ENCODE results near the gene DACH1.
"Not testable (repeated sequence)": the region's sequence is repeated elsewhere in the genome, so short reads cannot be mapped to it uniquely, and the experiment has no call there.

The DACH1 gene

DNA sequence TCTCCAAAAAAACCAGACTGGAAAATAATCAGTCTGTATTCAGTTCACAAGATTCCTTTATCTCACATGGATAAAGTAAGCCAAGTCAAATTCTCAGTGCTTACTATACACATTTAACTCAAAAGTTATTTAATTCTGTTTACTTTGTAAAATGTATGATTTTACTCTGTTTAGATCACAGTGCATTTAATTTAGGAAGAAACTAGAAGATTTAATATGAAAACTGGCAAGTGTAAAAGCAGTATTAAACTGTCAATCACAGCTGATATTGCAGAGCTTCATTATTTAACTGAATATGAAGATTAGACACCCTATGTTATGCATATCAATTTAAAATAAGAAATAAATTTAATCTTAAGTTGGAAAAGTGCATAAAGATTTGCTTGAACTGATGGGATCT, 78.0 kb downstream of the DACH1 start:
- no peak for DNase-seq
- Mint-ChIP-seq H3K27ac (no peak overlapping the region), H3K36me3 (ENCODE audit: low read depth) (no peaks in the 10 kb centered on the region), H3K4me3 (no peak overlapping the region), H3K4me1 (ENCODE audit: low read depth) (no peaks in the 10 kb centered on the region), H3K27me3 (no peaks in the 10 kb centered on the region), H3K9me3 (no peaks in the 10 kb centered on the region)

DNA sequence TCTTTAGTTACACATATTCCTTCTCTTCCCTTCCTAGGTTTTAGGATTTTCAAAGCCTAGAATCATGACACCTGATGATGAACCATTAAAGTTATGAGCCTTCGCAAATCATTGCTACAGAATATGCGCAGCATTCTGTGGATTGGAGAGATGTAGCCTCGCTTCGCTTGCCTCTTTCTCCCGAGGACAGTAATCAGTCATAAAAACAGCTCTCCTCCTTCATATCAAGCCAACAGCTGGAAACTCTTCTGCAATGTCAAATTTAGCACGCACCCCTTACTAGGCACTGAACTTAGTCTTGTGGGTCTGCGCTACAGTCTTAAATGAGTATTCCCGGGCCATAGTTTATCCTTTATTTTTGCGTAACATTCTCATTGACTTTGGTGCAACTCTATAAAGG, 79.6 kb downstream of the DACH1 start:
- H3K27me3 Mint-ChIP-seq = no peaks in the 10 kb centered on the region
- no peaks in the 10 kb centered on the region for H3K36me3 Mint-ChIP-seq (ENCODE audit: low read depth)
- no peak overlapping the region for H3K4me3 Mint-ChIP-seq
- DNase-seq = no peak
- no peaks in the 10 kb centered on the region for H3K4me1 Mint-ChIP-seq (ENCODE audit: low read depth)
- no peaks in the 10 kb centered on the region for H3K9me3 Mint-ChIP-seq
- no peak overlapping the region for H3K27ac Mint-ChIP-seq

DNA sequence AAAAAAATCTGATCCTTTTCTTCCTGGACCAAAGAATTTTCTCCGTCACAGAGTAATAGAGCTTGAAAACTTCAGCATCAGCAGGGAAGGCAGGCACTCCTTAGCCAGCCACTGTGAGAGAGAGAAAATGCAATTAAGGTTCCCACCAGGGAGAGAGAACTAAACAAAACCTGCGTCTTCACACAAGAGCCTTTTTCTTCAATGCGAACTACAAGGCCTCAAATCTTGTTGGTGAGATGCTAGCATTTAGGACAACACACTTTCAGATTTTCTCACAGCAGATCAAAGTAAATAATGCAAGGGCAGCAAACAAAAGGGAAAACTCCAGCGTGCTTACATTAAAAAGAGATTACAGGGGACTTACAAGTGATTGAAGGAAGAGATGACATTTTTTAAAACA, 80.1 kb downstream of the DACH1 start:
- DNase-seq = no peak
- Mint-ChIP-seq H3K4me3 (no peak overlapping the region), H3K27ac (no peak overlapping the region), H3K36me3 (ENCODE audit: low read depth) (no peaks in the 10 kb centered on the region), H3K4me1 (ENCODE audit: low read depth) (no peaks in the 10 kb centered on the region), H3K27me3 (no peaks in the 10 kb centered on the region), H3K9me3 (no peaks in the 10 kb centered on the region)

DNA sequence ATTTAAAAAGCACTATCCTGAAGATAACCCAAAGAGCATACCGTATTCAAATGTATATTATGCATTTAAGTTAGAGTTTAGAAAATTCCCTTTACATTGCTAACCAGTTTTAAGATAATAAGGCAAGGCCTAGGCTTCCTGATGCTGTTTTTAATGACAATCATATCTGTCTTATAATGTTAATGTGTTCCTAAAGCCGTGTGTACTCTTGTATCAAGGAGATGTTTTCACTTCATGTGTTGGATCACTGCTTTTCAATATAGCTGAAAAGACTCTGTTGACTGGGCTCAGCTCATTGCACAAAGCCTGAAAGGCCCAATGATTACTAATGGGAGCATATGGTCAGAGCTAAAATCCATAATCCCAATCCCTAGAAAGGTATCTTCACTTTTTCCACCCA, 81.6 kb downstream of the DACH1 start:
- Mint-ChIP-seq H3K27ac (no peak overlapping the region), H3K27me3 (no peaks in the 10 kb centered on the region), H3K4me1 (ENCODE audit: low read depth) (no peaks in the 10 kb centered on the region), H3K36me3 (ENCODE audit: low read depth) (no peaks in the 10 kb centered on the region), H3K4me3 (no peak overlapping the region), H3K9me3 (no peaks in the 10 kb centered on the region)
- DNase-seq = no peak

DNA sequence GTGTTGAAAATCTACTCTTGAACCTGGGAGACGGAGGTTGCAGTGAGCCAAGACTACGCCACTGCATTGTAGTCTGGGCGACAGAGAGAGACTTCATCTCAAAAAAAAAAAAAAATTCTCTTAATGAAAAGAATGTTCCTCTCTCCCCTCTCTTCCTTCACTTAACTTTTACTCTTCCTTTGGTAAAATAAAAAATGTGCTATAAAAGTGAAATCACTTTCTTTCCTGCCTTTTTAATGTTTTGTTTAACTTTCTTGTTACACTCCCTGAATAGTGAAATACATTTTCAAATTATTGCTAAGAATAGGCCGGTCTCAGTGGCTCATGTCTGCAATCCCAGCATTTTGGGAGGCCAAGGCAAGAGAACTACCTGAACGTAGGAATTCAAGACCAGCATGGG, 86.5 kb downstream of the DACH1 start:
- Mint-ChIP-seq H3K27ac (no peak overlapping the region), H3K4me3 (no peak overlapping the region), H3K9me3 (no peaks in the 10 kb centered on the region), H3K36me3 (ENCODE audit: low read depth) (no peaks in the 10 kb centered on the region), H3K27me3 (no peaks in the 10 kb centered on the region), H3K4me1 (ENCODE audit: low read depth) (no peaks in the 10 kb centered on the region)
- DNase-seq = no peak

DNA sequence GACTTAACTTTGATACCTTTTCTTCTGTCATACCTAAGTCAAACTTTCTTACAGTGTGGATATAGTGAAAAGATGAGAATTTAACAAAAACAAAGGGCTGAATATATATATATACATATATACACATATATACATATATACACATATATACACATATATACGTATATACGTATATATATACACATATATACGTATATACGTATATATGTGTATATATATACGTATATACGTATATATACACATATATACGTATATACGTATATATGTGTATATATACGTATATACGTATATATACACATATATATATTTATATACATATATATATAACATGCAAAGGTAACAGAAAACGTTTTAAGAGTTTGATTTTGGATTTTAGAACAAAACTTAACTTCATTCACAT, 88.0 kb downstream of the DACH1 start:
- not testable (repeated sequence) for H3K27me3 Mint-ChIP-seq; H3K36me3 Mint-ChIP-seq (ENCODE audit: low read depth); H3K27ac Mint-ChIP-seq; DNase-seq; H3K4me3 Mint-ChIP-seq; H3K9me3 Mint-ChIP-seq; H3K4me1 Mint-ChIP-seq (ENCODE audit: low read depth)

DNA sequence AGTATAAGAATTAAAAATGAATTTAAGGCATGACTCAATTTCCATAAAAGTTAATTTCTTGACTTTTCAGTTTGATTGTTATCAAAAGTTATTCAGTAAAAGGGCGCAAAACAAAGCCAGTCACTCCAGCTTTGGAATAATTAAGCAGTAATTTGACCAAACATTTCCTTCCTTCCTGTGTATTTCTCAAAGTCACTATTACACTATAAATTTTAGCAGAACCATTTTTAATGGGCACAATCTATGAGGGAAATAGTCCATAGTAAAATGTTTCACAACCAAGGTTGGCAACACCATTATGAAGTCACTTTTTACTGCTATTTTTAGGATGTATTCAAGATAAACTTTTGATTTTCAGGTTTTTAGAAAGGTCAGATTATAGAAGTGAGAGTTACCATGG, 91.0 kb downstream of the DACH1 start:
- Mint-ChIP-seq H3K4me3 (no peak overlapping the region), H3K27me3 (no peaks in the 10 kb centered on the region), H3K36me3 (ENCODE audit: low read depth) (no peaks in the 10 kb centered on the region), H3K27ac (no peak overlapping the region), H3K9me3 (no peaks in the 10 kb centered on the region), H3K4me1 (ENCODE audit: low read depth) (no peaks in the 10 kb centered on the region)
- no peak for DNase-seq

DNA sequence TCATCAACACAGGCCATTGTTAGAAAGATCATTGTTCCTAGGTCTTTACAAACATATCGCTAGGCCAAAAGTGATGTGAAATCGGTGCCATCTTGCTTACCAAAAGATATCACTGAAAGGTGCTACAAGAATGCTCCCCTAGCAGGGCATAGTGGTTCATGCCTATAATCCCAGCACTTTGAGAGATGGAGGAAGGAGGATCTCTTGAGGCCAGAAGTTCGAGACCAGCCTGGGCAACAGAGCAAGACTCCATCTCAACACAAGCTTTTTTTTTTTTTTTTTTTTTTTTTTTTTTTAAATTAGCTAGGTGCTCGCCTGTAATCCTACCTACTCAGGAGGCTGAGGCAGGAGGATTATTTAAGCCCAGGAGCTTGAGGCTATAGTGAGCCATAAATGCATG, 92.1 kb downstream of the DACH1 start:
- Mint-ChIP-seq H3K36me3 (ENCODE audit: low read depth) (no peaks in the 10 kb centered on the region), H3K4me3 (no peak overlapping the region), H3K9me3 (no peaks in the 10 kb centered on the region), H3K27ac (no peak overlapping the region), H3K4me1 (ENCODE audit: low read depth) (no peaks in the 10 kb centered on the region), H3K27me3 (no peaks in the 10 kb centered on the region)
- no peak for DNase-seq

DNA sequence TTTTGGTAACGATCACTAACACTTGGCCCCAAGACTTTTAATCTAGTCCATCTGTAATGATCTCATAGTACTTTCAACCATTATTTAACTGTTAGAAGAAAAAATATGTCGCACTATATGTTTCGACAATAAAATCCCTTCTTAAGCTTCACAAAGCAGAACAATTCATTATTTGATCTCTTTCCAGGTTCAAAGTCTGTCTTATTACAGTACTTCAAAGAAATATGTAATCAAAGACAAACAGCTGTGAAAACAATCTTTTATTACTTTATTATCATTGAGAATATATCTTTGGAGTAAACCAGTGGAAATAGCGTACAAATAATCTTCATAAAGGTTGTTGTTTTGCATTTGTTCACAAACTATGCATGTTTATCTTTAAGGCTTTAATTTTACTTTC, 93.5 kb downstream of the DACH1 start:
- Mint-ChIP-seq H3K27me3 (no peaks in the 10 kb centered on the region), H3K4me3 (no peak overlapping the region), H3K36me3 (ENCODE audit: low read depth) (no peaks in the 10 kb centered on the region), H3K9me3 (no peaks in the 10 kb centered on the region), H3K4me1 (ENCODE audit: low read depth) (no peaks in the 10 kb centered on the region), H3K27ac (no peak overlapping the region)
- DNase-seq = no peak

DNA sequence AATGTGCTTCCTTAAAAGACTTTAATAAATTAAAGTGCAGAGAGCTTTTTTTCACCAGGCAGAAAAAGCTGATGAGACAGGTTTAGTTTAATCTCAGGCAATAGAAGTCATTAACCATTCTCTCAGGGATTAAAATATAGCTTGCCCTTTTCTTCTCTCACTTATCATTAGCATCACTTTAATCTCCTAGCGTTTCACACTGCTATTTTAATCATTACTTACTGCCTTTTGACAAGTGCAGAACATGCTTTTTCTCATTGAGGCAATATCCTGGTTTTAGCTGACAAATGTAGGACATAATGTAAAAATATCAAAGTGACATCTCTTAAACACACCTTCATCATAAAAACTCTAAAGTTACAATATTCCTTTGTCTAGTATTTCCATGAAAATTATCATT, 94.6 kb downstream of the DACH1 start:
- Mint-ChIP-seq H3K9me3 (no peaks in the 10 kb centered on the region), H3K4me3 (no peak overlapping the region), H3K4me1 (ENCODE audit: low read depth) (no peaks in the 10 kb centered on the region), H3K27me3 (no peaks in the 10 kb centered on the region), H3K36me3 (ENCODE audit: low read depth) (no peaks in the 10 kb centered on the region), H3K27ac (no peak overlapping the region)
- DNase-seq = no peak

DNA sequence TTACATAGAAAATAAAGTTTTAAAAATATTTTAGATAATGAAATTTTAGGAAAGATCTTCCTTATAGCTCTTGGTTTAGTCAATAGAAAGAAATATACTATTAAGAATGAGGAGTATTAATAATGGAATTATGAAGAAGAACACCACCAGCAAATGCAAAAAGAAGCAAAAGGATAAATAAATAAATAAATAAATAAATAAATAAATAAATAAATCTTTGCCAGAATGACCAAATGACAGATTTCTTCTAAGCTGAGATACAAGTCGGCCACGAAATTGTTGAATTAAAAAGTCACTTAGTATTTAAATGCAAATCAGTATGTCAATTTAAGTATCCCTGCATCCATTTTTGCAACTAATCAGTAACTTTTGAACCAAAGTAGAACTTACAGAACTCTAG, 95.9 kb downstream of the DACH1 start:
- no peak overlapping the region for H3K27ac Mint-ChIP-seq
- H3K4me1 Mint-ChIP-seq (ENCODE audit: low read depth) = no peaks in the 10 kb centered on the region
- no peaks in the 10 kb centered on the region for H3K27me3 Mint-ChIP-seq
- no peaks in the 10 kb centered on the region for H3K9me3 Mint-ChIP-seq
- no peak for DNase-seq
- H3K4me3 Mint-ChIP-seq = no peak overlapping the region
- H3K36me3 Mint-ChIP-seq (ENCODE audit: low read depth) = no peaks in the 10 kb centered on the region

DNA sequence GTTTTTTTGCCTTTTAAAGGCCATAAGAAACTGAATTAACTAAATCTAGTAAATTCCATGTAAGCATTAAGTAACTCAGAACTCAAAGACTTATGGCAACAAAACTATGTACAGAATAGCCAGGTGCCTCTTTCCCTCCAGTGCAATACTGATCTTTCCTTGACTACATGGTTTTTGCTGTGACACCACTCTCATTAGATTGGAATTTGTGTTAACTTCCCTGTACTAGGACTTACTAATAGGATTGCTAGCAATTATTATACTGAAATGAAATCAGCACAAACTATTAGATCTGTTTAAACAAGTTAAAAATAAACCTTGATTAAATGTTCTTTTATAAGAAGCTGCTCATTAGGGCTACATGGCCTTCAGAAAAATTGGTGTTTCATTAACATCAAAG, 96.3 kb downstream of the DACH1 start:
- Mint-ChIP-seq H3K9me3 (no peaks in the 10 kb centered on the region), H3K4me3 (no peak overlapping the region), H3K27me3 (no peaks in the 10 kb centered on the region), H3K4me1 (ENCODE audit: low read depth) (no peaks in the 10 kb centered on the region), H3K27ac (no peak overlapping the region), H3K36me3 (ENCODE audit: low read depth) (no peaks in the 10 kb centered on the region)
- DNase-seq = no peak

DNA sequence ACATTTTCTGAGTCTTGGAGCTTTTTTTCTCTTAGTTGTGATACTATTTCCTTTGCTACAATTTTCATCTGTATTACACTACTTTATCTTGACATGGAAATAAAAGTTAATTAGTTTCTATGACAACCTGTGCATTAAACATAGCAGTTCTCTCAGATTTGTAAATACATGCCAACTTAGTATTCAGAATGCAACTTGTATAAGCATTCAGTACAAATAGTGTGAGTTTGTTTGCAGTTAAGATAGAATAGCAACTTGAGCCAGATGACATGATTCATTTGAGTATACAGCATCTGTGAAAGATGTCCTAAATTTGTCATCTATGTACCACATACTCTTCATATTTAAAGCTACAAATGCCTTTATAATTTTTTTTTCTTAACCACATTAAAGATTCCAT, 98.1 kb downstream of the DACH1 start:
- Mint-ChIP-seq H3K27me3 (no peaks in the 10 kb centered on the region), H3K9me3 (no peaks in the 10 kb centered on the region)

DNA sequence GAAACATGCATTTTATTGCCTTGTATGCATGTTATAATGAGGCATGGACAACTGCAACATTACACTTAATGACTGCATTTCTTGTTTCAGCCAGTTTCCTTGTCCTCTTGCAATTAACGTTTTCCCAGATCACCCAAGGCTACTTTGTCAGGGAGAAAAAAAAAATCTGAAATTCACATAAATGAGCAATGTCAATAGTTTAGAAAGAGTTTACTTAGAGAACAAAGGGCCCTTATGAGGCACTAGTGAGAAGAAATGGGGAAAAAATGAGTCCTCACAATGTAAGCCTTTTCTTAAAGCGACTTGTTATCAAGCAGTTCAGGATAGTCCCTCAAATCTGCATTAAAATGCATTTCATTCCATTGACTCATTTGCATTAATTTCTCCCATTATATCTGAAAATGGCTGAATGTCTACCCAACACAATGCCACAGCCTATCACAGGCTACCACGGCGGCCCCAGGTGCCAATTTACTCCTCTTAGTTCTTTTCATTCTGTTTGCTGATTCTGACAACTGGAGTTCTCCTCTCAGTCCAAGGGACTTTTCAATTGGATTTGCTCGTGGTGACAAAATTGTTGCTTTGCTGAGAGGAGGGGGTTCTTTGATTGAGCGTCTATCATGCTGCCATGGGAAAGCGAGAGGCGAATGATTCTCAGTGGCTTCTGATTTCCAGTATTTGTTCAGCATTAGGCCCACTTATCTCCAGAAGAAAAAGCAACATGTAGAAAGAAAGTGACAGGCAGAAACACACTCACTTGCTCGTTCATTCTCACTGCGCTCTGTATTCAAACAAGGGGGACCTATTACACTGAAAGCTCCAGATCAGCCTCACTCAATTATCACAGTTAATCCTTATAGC, 107.1 kb downstream of the DACH1 start:
- no peaks in the 10 kb centered on the region for H3K36me3 Mint-ChIP-seq (ENCODE audit: low read depth)
- H3K9me3 Mint-ChIP-seq = no peaks in the 10 kb centered on the region
- no peak for DNase-seq
- H3K27ac Mint-ChIP-seq = no peak overlapping the region
- H3K27me3 Mint-ChIP-seq = no peaks in the 10 kb centered on the region
- no peak overlapping the region for H3K4me3 Mint-ChIP-seq
- no peaks in the 10 kb centered on the region for H3K4me1 Mint-ChIP-seq (ENCODE audit: low read depth)

More for the DNA sequence above, 98.1 kb downstream of the DACH1 start:
- no peak for DNase-seq
- H3K27ac Mint-ChIP-seq = no peak overlapping the region
- no peaks in the 10 kb centered on the region for H3K4me1 Mint-ChIP-seq (ENCODE audit: low read depth)
- no peak overlapping the region for H3K4me3 Mint-ChIP-seq
- no peaks in the 10 kb centered on the region for H3K36me3 Mint-ChIP-seq (ENCODE audit: low read depth)

DNA sequence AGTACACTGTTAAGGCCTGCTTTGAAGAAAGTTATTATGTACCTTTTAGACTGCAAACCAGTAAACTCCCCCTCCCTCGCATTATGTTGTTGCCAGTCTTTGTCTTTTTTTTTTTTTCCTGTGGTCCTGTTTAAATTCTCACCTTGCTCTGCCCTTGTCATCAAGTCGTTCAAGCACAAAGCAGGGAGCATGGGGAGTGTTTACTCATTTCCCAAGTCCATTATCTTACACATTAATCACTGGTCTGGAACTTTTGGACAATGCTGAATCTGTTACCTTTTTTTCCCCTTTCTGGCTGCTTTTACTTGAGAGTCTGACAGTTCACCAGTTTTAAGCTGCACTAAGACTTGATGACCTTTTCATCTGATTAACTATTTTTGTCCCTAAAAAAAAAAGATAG, 108.2 kb downstream of the DACH1 start:
- Mint-ChIP-seq H3K9me3 (no peaks in the 10 kb centered on the region), H3K4me1 (ENCODE audit: low read depth) (no peaks in the 10 kb centered on the region), H3K36me3 (ENCODE audit: low read depth) (no peaks in the 10 kb centered on the region), H3K4me3 (no peak overlapping the region), H3K27ac (no peak overlapping the region), H3K27me3 (no peaks in the 10 kb centered on the region)
- no peak for DNase-seq

All from activated T-cell treated with anti-CD3 and anti-CD28 coated beads, Interleukin-2, amount 50 U/mL, for 24 hours (primary cell).